ENCODE measurements around the gene PIK3AP1.
A peak's percentile ranks its signal among the peaks of the same experiment; 100 is the strongest.
"Not testable (repeated sequence)": the region's sequence is repeated elsewhere in the genome, so short reads cannot be mapped to it uniquely, and the experiment has no call there.

The PIK3AP1 gene

GRCh38 chr10:96743988-96744585, 23.8 kb upstream of the PIK3AP1 start:
- H3K4me3 ChIP-seq (ENCODE audit: low read depth, low read length), result no peak overlapping the region
- DNase-seq (ENCODE audit: low read depth), result peak; percentile 63

GRCh38 chr10:96741557-96741956, 21.2 kb upstream of the PIK3AP1 start:
- not testable (repeated sequence) for DNase-seq (ENCODE audit: low read depth); H3K4me3 ChIP-seq (ENCODE audit: low read depth, low read length)

More at GRCh38 chr10:96743988-96744585, 23.8 kb upstream of the PIK3AP1 start:
- peak; percentile 16 for TF ChIP-seq CTCF (IDR thresholded peaks at IDR 0.05; ENCODE audit: insufficient read depth, low read depth, low read length, missing control alignments)

GRCh38 chr10:96740579-96741281, 20.4 kb upstream of the PIK3AP1 start:
- no peak overlapping the region for H3K4me3 ChIP-seq (ENCODE audit: low read depth, low read length)
- no peak for TF ChIP-seq CTCF (IDR thresholded peaks at IDR 0.05; ENCODE audit: insufficient read depth, low read depth, low read length, missing control alignments)
- DNase-seq (ENCODE audit: low read depth), result no peak

- no peak overlapping the region for H3K4me3 ChIP-seq (ENCODE audit: low read depth, low read length)
- TF ChIP-seq CTCF (IDR thresholded peaks at IDR 0.05; ENCODE audit: insufficient read depth, low read depth, low read length, missing control alignments), result no peak
- DNase-seq (ENCODE audit: low read depth), result no peak
Observed at GRCh38 chr10:96740141-96740540, 19.8 kb upstream of the PIK3AP1 start.

- H3K4me3 ChIP-seq (ENCODE audit: low read depth, low read length), result not testable (repeated sequence)
- peak; percentile 26 for DNase-seq (ENCODE audit: low read depth)
Observed at GRCh38 chr10:96737307-96737902, 17.1 kb upstream of the PIK3AP1 start.

- no peak for TF ChIP-seq CTCF (IDR thresholded peaks at IDR 0.05; ENCODE audit: insufficient read depth, low read depth, low read length, missing control alignments)
- no peak for DNase-seq (ENCODE audit: low read depth)
- H3K4me3 ChIP-seq (ENCODE audit: low read depth, low read length), result no peak overlapping the region
Observed at GRCh38 chr10:96724621-96725020, 4.3 kb upstream of the PIK3AP1 start.

- no peak overlapping the region for H3K4me3 ChIP-seq (ENCODE audit: low read depth, low read length)
- DNase-seq (ENCODE audit: low read depth), result no peak
- no peak for TF ChIP-seq CTCF (IDR thresholded peaks at IDR 0.05; ENCODE audit: insufficient read depth, low read depth, low read length, missing control alignments)
Observed at GRCh38 chr10:96721207-96721572, 876 bp upstream of the PIK3AP1 start.
